ENCODE measurements around the gene COL28A1. TPM values are rescaled to one million over a fixed set of nuclear protein-coding genes. Genes with fewer than 3 reads are reported as not detected.
"Not testable (repeated sequence)": the region's sequence is repeated elsewhere in the genome, so short reads cannot be mapped to it uniquely, and the experiment has no call there.

The COL28A1 gene
- polyA plus RNA-seq, 3 donors = 8.1 to 10.4 (median 9.5) TPM

GRCh38 chr7:7562736-7563135, 27.1 kb upstream of the COL28A1 start:
- DNase-seq = no peak

GRCh38 chr7:7561591-7561990, 25.9 kb upstream of the COL28A1 start:
- not testable (repeated sequence) for DNase-seq

DNA sequence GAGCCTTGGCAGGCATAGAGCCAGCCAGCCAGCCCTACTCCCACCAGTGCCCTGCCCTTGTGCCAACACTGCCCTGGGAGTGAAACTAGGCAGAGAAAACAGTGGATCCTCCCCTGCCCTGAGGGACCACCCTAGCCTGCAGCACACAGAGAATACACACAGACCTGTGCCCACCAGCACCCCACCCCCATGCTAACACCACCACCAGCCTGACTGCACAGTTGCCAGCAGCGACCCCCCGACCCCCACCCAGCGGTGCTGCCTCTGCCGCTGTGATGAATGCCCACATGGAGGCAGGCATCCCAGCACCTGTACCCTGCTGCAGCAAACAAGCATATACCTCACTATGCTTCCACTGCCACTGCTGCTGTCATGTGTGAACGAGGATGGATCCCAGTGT, 21.6 kb upstream of the COL28A1 start:
- no peak for DNase-seq

GRCh38 chr7:7556852-7557251, 21.2 kb upstream of the COL28A1 start:
- no peak for DNase-seq

GRCh38 chr7:7554649-7555575, 19.2 kb upstream of the COL28A1 start:
- no peak for DNase-seq

GRCh38 chr7:7554021-7554432, 18.4 kb upstream of the COL28A1 start:
- no peak for DNase-seq

DNA sequence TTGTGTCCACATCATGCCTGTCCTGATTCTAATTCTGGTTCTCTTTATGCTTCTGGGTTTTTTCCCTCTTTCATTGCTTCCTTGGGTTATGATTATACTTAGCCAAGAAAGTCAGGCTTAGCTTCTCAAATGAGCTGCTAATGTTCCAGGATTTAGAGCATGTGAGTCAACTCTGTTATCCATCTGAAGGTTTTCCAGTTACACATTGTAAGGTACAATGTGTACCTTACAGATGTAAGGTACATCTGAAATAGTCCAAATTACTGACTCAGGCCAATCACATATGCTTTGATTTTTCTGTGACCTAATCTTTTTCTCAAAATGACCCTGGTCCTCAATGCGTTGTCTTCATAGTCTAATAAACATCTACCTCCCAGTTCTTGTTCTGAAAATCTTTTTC, 17.7 kb upstream of the COL28A1 start:
- no peak for DNase-seq

DNA sequence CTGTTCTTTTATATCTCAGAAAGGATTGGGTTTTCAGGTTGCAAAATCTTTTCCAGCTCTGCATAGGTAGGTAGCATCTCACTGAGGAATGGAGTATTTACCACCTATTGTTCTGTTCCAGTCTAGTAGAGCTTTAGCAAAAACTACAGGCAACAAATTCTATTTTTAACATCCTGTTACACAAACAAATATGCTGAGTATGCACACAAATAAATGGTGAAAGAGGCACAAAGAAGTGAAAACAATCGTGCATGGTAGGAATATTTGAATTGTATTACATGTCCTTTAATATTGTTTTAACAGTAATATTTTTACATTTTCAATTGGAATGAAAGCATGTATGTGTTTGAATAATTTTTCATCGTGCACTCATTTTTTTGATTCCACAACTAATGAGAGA, 16.5 kb upstream of the COL28A1 start:
- no peak for DNase-seq

GRCh38 chr7:7550663-7551062, 15.0 kb upstream of the COL28A1 start:
- DNase-seq = no peak

GRCh38 chr7:7548407-7548806, 12.7 kb upstream of the COL28A1 start:
- DNase-seq = no peak

DNA sequence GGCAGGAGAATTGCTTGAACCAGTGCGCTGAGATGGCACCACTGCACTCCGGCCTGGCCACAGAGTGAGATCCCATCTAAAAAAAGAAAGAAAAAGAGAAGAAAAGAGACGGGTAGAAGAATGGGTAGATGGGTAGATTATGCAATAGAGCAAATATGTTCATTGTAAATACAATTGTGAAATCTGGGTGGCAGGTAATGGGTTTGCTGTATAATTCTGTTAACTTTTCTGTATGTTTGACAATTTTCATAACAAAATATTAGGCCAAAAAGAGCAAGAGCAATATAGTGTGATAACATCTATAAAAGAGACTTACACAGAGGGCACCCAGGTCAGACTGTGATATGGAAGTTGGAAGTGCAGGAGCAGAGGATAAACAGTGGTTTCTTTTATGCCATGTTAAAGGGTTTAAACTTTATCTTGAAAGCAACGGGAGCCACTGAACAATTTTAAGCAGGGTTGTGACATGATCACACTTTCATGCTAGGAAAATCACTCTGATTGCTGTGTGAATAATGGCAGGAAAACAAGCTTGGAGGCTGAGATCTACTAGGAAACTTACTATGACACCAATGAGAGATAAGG, 6.7 kb upstream of the COL28A1 start:
- no peak for DNase-seq

DNA sequence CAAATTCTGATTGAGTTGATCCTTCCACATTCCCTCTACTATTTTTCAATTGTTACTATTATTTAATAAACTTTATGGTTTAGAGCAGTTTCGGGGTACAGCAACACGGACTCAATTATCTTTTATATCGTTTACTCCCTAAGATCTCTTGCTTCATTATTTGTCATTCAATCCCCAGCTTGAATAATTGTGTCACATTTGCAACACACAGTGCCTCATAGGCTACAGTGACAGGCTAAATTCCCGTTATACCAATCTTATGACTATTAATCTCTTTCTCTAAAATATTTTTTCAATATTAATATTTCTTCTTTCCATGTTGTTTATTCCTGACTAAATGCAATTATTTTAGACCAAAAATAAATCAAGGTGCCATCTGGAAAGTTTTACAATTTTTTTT, 4.0 kb upstream of the COL28A1 start:
- no peak for DNase-seq

- DNase-seq = no peak
Measured at GRCh38 chr7:7539152-7539551, 3.5 kb upstream of the COL28A1 start.

DNA sequence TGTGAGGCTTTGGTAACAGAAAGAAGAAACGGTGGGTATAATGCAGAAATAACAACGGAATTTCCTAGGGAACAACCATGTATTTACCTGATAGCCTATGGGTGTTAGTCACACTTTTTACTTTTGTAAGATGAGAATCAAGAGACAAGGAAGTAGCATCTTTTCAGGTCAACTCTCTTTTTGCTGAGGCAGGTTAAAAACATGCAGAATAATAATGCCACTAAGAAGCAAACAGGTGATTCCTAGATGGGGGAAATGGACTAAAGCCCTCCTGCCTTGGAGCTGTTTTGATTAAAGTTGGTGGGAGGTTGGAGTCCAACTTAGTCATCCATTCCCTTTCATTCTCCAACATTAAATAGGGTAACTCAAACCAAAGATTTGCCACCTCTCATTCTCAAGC, 2.0 kb upstream of the COL28A1 start:
- DNase-seq = no peak

- no peak for DNase-seq
Measured at GRCh38 chr7:7536396-7537019, 835 bp upstream of the COL28A1 start.

DNA sequence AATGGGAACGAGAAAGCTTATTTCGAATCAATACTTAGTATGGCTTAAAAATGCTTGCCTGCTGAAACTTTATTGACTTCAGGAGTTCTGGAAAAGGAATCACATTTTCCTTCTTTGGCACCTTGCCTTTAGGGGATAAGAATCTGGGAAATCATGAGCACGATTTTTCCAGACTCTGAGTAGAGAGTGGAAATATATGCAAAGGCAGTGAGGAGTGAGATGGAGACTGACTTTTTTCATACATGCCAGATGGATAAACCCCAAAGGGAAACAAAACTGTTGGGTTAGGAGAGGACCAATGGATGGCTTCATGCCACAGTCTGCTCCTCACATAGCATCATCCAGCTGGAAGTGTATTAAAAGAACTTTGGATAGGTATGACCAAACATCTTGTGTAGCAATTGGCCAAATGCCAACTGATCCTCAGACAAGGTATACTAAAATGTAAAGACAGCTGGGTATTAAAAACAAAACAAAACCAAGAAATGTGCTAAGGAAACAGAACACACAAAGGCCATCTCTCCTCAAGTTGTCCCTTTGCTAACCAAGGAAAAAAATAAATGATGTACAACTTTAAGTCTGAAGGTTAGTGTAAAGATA, 1.7 kb downstream of the COL28A1 start:
- DNase-seq = no peak

GRCh38 chr7:7529328-7529727, 6.3 kb downstream of the COL28A1 start:
- no peak for DNase-seq

DNA sequence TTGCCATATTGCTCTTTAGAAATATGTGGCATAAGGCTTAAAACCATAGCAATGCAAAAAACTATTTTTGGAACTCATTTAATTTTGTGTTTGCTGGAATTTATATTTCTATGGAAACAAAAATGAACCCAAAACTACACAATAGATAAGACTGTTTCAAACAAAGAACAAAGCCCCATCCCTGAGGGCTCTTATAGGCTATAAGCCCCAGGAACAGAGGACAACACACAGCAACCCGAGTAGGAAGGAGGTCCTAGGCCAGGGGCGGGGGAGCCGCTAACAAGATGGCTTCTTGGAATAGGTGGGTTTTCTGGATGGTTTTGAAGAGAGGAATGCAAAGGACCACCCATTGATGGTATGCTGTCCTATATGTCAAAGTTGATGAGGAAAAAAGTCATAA, 8.6 kb downstream of the COL28A1 start:
- DNase-seq = no peak

- no peak for DNase-seq
Measured at GRCh38 chr7:7526006-7526405, 9.7 kb downstream of the COL28A1 start.

- no peak for DNase-seq
Measured at GRCh38 chr7:7524121-7524520, 11.6 kb downstream of the COL28A1 start.

DNA sequence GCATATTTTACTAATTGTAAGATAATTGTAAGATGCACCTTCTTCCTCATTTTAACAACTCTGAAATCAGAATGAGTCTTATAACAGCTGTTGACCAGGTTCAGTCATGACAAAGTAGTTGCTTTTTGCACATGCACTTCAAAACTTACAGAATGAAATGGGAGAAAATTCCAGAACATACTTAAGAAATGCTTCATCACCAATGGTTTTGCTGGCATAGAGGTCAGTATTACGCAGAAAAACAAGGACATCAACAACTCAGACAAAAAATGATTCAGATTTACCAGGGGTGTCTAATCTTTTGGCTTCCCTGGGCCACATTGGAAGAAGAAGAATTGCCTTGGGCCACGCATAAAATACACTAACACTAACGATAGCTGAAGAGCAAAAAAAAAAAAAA, 13.3 kb downstream of the COL28A1 start:
- no peak for DNase-seq

DNA sequence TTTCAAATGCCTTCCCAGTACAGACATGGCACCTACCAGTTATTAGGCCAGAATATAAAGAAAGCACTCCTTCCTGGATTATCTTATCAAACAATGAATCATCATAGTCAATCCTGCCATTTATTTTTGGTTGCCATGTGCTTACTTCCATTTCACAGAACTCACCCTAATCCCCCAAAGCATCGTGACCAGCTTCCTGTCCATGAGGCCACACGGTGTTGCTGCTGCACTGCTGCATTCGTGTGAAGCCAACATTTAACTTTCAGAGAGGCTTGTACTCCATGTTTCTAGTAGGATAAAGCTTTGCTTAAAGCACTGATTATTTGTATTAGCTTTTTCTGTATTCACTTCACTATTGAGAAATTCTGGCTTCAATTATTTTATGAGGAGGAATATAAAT, 14.4 kb downstream of the COL28A1 start:
- DNase-seq = no peak

DNA sequence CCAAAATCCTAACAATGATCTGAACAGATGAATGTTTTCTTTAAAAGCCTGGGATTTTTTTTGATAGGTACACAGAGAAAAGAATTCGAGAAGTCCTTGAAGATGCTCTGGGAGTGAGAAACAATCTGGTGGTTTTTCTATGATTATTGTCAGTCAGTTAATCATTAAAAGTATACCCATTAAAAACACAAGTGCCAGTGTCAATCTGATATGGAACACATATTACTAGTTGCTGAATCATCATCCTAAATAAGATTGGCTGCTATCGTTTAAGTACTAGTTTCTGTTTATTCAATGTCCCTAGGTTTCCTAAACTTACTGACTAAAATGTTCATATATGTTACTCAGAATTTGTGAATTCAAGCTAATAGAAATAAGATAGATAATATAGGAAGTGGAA, 16.1 kb downstream of the COL28A1 start:
- no peak for DNase-seq

Data from renal pelvis (tissue), 4 donors.